OCI-LY3 (cell line): ENCODE data around the gene PLPP2.

Source experiments
- CTCF ChIP-seq: fragments of 200-600, 300-600 bp; sonication (generic); IDR thresholded peaks from 2 replicates; pipeline ENCODE4 v1.5.1; 2014; ENCODE audit warnings: antibody characterized with exemption, low read length, low read depth
- EZH2phosphoT487 ChIP-seq: fragments of 200-600 bp; shearing (Covaris generic); IDR thresholded peaks from 2 replicates; pipeline ENCODE4 v1.6.1; 2018; ENCODE audit warnings: antibody characterized with exemption, mixed run types, low read depth

GRCh38 chr19:287381-287871 lies 3.8 kb downstream of the PLPP2 start:
- TF ChIP-seq CTCF (no peak), EZH2phosphoT487 (no peak)
